HG02981 (cell line): ENCODE results near the gene DPYSL3.
"Not testable (repeated sequence)": the region's sequence is repeated elsewhere in the genome, so short reads cannot be mapped to it uniquely, and the experiment has no call there.

Source experiments
- ATAC-seq: cut with Tn5 transposase; IDR thresholded peaks from one replicate; pipeline ENCODE4 v1.9.1; 2021; ENCODE audit warnings: mild to moderate bottlenecking, moderate library complexity; ENCODE audit not compliant: unreplicated experiment

Gene DPYSL3

DNA sequence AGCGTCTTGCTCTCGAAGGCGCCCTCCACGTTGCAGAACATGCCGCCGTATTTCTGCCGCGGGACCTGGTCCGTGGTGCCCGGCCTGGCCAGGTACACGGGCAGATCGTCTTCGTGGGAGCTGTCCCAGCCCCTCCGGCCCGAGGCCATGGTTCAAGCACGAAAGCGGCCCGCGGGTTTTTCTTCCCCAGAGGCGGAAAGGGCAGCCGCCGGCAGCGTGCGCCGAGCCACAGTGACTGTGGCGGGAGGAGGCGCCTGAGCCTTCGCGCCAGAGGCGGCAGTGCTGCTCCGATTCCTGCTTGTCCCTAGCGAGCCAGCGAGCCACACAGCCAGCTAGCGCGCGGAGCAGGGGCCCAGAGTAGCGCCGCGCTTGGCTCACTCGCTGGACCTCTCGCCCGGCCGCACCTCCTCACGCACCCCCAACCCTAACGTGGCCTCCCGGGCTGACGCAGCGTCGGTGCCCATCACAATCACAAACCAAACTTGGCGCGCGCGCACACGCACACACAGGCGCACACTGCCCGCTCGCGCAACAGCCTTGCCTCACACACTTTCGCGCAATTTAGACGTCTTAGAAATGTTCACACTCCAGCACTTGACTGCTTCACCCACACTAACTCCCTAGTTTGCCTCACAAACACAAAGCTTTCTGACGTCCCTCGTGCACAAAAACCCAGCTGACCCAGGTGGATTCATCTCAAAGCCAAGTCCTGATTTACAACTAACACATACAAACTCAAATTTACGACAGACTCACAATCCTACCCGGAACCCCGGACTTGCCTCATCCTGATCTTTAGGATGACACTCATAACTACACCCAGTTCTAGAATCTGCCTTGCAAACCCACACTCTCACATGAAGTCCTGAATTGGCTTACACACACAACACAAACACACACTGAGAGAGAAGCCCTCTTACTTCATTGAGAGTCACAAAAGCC lies at the start of gene DPYSL3:
Gene DPYSL3 (minus strand): TSS at position 359 of the 942 bp plus-strand sequence. CDS start 210 bp downstream, at position 149.
- no peak for ATAC-seq

DNA sequence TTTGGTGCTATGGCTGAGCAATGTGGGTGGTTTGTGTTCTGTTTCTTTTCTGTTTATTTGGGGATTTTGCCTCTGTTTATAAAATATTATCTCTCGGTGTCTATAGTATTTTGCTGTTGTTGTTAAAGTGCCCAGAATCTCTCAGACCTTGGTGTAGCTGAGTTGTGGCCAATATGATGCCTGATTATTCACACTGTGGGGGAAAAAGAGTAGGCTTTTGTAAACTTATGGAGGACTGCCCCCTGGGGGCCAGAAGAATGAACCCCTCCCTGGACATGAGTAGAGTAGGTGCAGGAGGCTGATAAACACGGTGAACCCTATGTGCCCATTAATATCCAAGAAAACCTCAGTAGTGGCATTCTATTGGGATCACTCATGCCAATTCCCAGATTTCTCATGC lies 49.0 kb upstream of the DPYSL3 start:
- no peak for ATAC-seq

DNA sequence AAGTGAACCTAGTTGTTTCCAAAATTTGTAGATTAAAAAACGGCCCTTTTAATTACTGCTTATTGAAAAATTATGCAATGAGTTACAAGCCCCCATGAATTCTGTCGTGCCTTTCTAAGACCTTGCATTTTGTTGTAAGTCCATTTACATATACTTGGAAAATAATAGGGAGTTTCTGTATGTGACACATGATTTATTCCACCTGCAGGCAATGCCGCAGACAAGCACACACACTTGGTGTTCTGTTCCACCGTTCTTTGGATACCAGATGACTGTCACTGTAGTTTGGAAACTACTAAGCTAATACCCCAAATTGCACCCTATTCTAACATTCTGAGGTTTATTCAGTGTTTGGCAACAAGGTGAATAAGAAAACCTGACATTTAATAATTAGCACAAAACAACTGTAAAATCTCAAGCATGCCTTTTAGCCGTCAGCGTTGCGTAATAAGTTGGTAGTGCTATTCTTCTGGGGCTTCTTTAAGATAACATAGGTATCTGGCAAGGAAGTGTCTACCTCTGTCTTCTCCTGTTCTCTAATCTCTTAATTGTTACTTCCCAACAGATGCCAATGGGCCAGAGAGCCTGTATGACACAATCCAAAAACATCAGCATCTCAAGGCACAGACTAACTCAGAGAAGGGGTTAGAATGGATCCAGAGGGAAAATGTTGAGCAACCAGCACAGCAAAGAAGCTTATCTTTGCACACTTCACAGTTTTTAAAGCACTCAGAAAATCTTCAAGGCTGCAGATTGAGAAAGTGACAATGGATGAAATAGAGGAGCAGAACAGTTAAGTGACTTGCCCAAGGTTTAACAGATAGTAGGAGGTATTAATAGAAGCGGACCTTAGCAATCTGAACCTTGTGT lies 48.2 kb upstream of the DPYSL3 start:
- ATAC-seq: no peak

DNA sequence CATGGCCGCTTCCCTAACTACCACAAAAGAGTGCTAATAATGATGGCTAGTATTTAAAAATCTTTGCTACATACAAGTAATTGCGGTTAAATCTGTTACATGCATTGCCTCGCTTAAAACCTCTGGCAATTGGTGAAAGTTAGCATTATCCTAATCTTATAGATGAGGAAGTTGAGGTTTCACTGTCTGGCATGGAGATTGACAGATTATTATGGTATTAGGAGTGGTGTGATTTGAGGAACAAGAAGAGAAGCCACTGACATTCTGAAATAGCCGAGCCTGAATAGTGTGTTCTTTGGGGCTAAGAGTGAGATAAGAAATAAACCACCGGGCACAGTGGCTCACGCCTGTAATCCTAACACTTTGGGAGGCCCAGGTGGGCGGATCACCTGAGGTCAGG lies 45.3 kb upstream of the DPYSL3 start:
- no peak for ATAC-seq

DNA sequence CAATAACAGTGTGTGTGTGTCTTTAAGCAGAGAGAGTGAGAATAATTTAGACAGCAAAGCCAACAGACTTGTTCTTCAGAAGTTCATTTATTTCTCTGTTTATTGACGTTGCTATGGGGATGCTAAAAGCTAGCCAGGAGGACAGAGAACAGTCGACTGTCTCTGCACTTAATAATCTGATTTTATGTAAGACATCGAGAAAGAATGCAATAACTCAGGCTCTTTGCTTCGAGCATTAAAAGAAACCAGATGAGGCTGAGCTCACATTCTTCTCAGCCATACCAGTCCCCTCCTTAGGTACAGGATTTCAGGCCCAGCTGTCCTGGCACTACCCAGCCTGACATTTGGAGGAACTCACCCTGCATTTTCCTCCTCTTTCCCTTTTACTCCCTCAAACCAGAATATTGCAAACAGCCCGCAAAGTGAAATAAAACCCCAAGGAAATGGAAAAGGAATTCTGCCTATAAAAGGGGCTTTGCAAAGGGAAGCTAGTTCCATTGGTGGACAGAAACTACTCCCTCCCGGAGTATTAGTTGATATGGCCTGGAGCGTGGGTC lies 44.5 kb upstream of the DPYSL3 start:
- no peak for ATAC-seq

DNA sequence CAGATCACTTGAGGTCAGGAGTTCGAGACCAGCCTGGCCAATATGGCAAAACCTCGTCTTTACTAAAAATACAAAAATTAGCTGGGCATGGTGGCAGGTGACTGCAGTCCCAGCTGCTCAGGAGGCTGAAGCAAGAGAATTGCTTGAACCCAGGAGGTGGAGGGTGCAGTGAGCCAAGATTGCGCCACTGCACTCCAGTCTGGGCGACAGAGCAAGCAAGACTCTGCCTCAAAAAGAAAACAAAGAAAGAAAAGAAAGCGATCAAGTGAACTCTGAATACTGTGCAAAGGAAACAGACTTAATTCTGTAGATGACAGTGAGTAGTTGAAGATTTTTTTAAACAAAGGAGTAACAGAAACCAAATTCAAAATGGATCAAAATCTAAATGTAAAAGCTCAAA lies 43.9 kb upstream of the DPYSL3 start:
- ATAC-seq: not testable (repeated sequence)

DNA sequence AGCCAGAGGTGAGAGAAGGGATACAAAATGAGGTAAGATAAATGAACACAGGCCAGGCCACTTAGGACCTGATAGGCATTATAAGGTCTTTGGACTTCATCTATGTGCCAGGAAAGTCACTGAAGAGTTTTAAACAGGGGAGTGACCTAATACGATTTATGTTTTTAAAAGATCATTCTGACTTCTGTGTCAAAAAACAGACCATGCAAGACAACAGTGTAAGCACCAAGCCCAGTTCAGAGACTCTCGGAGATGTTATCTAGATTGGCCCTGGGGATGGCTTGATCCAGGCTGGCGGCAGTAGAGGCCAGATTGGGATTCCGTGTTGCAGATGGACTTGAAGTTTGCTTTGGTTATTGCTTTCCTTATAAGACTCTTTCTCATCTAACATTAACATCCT lies 43.0 kb upstream of the DPYSL3 start:
- ATAC-seq: no peak

DNA sequence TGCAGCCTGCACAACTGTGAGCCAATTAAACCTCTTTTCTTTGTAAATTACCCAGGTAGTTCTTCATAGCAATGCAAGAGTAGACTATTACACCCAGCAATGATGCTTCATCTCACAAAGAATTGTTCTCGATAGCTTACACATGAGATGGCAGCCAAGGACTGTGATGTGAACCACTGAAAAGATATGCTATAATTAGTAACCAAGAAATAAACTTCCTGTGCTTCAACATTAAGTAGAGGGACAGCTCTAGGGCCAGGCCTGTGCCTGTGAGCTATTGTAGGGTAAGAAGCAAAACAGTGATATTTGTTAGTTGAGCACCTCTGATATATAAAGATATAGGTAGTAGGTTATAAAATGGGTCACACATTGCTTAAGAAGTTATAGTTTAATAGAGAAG lies 41.8 kb upstream of the DPYSL3 start:
- ATAC-seq: no peak

DNA sequence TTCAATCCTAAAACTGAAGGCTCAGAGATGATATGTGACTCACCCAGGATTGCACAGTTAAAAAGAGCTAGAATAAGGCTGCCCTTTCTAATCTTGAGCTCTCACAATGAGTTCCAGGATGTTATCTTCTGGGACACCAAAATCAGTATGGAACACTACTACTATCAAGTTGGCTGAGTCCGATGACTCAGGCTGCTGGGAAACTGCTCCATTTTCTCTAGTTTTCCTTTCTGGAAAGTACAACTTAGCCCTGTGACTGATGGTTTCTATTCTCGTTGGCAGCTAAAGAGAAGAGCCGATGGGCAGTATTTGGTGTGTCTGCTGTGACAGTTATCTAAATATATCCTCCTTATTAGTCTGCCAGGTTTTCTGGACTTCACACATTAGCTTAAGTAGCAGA lies 37.9 kb upstream of the DPYSL3 start:
- ATAC-seq: no peak

DNA sequence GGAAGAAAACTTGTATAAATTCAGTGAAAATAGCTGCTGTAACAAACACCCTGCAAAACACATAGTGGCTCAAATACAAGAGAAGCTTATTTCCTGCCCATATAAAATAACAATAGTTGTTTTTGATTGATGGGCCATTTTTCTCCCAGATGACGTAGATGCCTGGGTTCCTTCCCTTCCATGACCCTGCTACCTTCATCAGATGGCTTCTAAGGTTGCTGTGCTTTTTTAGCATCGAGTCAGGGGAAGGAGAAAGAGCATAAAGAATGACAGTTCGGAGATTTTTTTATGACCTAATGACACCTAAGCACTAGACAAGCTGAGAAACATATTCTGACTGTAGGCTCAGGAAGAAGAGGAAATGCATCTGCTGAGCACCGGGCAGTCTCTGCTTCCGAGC lies 34.7 kb upstream of the DPYSL3 start:
- ATAC-seq: no peak

DNA sequence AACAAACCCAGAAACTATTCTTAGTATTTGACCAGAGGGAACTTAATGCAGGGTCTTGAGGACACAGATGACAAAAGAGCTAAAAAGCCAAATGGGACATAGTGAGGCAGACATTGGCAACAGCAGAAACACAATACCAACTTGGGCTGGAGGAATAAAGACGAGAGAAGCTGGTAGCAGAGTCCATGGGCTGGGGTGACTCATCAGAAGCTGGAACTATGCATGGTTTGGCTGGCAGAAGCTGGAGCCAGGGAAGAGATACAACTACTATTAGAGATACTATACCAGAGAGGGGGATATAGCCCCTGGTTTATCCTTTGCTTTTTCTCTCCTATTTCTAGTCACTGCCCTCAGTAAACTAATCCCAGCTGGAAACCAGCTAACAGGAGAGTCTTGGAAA lies 29.2 kb upstream of the DPYSL3 start:
- ATAC-seq: no peak

DNA sequence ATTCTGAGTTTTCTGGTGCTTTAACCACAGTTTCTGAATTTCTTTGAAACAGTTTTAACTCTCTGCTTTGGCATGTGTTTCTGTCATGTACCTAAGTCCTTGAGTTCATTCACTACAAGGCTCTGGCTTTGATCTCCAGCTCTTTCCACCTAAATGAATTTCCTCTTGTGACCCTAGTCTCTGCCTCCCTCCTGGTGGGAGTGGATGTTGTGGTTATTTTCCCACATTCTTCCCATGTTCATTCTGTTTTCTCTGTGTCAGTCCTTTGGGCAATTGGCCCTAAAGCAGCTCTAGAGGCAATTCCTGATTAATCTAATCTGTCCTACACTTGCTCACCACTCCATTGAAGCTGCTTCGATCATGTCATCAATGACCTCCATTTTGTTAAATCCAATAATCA lies 28.4 kb upstream of the DPYSL3 start:
- ATAC-seq: no peak

DNA sequence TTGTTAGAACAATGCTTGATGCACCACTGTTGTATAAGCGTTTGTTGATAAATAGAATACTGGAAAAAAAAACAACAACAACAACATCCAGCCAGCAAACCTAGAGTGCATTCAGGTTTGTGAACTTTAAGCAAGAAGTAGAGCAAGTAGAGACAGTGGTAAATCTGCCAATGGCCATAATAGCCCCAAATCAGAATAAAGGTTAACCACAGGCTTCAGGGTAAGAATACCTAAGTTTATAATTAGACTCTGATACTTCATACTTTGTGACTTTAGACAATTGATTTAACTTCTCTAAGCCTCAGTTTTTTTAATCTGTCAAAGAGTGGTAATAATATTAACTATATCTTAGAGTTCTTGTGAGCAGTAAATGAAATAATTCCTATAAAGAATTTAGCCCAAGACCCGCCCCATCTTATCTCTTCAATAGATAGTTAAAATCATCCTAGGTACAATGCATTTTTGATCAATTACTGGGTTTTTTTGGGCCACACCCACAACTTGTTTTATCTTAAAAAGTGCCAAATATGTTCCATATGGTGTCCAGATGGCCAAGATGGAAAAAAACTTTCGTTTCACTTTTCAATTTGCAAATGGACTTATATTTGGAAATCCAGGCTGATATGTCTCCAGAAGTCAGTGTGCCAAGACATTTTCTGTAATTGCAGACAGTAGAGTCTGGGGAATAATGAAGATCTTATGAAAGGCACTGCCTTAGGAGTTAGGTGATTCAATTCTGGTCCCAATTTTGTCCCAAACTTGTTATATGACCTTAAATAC lies 24.5 kb upstream of the DPYSL3 start:
- ATAC-seq: no peak

DNA sequence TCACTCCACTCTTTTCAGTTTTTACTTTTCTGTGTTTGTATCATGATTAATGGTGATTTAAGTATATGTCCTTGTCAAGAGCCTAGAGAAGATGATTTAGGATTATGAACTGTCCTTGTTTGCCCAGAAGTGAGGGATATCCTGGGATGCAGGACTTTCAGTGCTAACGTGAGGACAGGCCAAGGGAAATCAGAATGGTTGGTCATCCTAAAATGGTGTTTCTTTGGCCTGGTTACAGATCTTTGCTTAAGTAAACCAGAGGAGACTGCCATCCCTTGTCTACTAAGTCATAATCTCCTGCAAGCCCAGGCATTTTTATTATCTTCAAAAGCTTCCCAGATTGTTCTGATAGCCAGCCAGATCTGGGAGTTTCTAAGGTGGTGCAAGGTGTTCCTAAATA lies 22.3 kb upstream of the DPYSL3 start:
- no peak for ATAC-seq

DNA sequence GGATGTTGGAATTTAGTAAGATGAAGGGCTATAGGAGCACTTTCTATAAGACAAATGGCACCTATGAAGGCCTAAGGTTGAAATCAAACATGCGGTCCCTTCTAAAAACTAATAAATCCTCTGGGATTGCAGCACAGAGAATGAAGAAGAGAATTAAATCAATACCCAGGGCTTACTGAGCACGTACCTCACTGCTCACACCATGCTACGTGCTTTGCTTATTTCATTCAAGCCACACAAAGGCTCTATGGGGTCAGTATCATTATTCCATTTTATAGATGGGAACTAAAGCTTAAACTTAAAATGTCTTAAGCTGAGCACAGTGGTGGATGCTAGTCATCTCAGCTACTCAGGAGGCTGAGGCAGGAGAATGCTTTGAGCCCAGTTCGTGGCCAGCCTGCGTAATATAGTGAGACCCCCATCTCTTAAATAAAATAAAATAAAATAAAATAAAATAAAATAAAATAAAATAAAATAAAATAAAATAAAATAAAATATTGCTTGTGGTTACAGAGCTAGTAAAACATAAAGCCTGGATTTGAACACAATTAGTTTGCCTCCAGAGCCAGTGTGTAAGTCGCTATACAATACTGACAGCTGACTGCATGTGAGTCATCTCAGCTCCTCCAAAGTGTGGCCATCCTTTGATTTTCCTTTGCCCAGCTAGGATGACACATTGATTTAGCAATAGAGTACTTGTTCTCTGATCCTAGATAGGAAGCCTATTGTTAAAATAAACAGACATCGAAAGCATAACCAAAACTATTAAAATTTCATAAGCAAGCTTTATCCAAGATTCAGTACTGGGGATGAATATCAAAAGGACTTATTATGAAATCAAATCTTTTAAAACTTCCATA lies 20.9 kb upstream of the DPYSL3 start:
- no peak for ATAC-seq

DNA sequence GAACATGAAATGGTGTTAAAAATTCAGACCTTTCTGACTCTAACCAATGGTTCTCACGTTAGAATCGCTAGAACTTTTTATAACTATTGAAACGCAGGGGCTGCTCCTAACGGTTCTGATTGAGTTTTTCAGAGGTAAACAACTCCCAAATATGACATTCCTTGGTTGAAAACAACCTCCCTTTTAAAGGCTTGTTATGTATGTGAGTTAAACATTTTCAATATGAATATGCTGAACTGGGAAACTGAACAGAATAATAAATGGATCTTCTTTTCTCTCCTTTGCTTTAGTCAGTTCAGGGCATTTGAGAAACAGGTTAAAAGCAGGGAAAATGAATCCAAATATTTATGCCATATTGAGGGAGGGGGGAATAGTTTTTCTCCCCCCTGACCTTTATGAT lies 13.2 kb upstream of the DPYSL3 start:
- no peak for ATAC-seq

DNA sequence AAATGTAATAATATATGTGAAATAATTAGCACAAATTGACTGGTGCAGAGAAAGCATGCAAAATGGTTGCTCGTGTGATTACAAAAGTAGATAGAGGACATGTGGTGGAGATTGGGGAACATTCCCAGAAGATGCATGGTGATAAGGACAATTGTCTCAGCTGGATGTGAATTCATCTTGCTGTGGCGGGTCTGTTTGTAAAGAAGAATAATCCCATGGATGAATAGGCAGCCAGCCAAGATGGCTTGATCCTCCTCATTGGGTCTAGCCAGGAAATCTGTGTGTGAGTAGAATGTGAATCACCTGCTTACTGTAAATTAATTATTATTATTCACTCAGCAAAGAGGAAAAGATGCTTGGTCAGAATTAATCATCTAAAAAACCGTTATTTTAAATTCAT lies 12.6 kb upstream of the DPYSL3 start:
- no peak for ATAC-seq

DNA sequence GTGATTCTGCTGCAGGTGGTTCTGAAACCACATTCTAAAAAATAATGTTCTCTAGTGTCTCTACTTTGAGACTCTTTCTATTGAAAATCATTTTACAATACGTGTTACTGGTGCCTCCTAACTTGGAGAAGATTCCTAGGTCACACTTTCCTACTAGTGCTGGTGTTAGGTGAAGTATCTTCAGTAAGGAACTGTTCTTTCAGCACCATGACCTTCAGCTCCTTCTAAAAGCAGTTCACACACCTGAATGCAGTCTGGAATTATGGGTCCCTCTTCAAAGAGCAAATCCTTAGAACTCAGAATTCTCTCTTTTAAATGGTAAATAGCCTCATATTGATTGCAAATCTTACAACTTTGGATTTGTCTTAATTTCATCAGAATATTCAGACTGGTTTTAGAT lies 10.6 kb upstream of the DPYSL3 start:
- no peak for ATAC-seq

DNA sequence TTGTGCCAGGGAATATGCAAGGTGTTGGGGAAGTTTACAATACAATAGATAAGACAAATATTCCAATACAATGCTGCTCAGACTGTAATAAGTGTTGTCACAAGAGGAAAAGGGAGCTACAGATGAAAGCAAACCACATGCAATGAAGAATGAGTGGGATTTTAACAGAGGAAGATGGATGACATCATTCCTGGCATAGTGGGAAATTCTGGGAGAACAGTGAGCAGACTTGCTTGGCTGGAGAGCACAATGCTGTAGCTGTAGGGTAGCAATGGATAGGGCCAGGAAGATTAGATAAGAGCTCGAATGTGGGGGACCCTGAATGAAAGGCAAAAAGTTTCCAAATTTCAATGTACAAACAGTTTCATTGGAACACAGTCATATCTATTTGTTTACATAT lies 9.5 kb upstream of the DPYSL3 start:
- no peak for ATAC-seq

DNA sequence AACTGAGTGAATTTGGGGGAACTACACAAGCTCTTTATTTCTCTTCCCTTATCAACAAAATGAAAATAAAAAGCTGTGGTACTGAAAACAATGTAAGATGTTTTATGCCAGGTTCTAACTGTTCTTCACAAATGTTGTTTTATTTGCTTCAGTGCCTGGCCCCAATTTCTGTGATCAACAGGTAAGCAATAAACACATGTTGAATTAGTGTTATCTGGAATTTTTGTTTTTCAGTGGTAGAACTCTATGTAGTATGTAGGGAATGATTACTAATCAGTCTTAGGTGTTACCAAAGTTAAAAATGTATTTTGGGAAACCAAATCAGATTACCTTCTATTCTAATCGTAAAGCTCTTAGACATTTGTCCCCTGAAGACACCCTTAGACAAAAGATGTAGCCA lies 7.5 kb upstream of the DPYSL3 start:
- no peak for ATAC-seq
